ENCODE measurements around the gene ANGPTL5. TPM values are rescaled to one million over a fixed set of nuclear protein-coding genes. Genes with fewer than 3 reads are reported as not detected.

Gene ANGPTL5
- total and polyA plus RNA-seq, 2 experiments from 2014 or later: not detected

- Mint-ChIP-seq H3K27me3 (ENCODE audit: insufficient read depth, low read depth, poor library complexity) (no peaks in the 10 kb centered on the region), H3K36me3 (ENCODE audit: low read depth) (no peaks in the 10 kb centered on the region), H3K27ac (no peak overlapping the region), H3K4me3 (no peak overlapping the region), H3K9me3 (no peaks in the 10 kb centered on the region), H3K4me1 (no peaks in the 10 kb centered on the region)
- Histone ChIP-seq H2AFZ (no peak overlapping the region), H4K20me1 (replicated peaks; ENCODE audit: insufficient read depth) (no peaks in the 10 kb centered on the region), H3K27me3 (ENCODE audit: insufficient read depth) (no peaks in the 10 kb centered on the region), H3K4me2 (no peak overlapping the region), H3K79me2 (replicated peaks; ENCODE audit: insufficient read depth) (no peaks in the 10 kb centered on the region), H3K4me3 (no peak overlapping the region), H3K4me1 (ENCODE audit: insufficient read depth) (no peaks in the 10 kb centered on the region), H3K36me3 (ENCODE audit: insufficient read depth) (no peaks in the 10 kb centered on the region), H3K27ac (ENCODE audit: low read depth) (no peak overlapping the region), H3K9me2 (ENCODE audit: insufficient read depth) (no peaks in the 10 kb centered on the region), H3F3A (replicated peaks; ENCODE audit: low read depth) (no peaks in the 10 kb centered on the region)
- ATAC-seq (no peak), DNase-seq (ENCODE audit: low spot score) (no peak)
- TF ChIP-seq JUNB (IDR thresholded peaks at IDR 0.05; ENCODE audit: unreplicated experiment): no peak
- TF ChIP-seq EZH2phosphoT487 (IDR thresholded peaks at IDR 0.05; ENCODE audit: unreplicated experiment): no peak
- no peak for TF ChIP-seq ZNF462 (CRISPR knock-in tag; IDR thresholded peaks at IDR 0.05)
These were observed 30.7 kb downstream of the ANGPTL5 start for GRCh38 chr11:101885631-101886030.

- Histone ChIP-seq H3K79me2 (replicated peaks; ENCODE audit: insufficient read depth) (no peaks in the 10 kb centered on the region), H3F3A (replicated peaks; ENCODE audit: low read depth) (no peaks in the 10 kb centered on the region), H3K27me3 (ENCODE audit: insufficient read depth) (no peaks in the 10 kb centered on the region), H3K4me3 (no peak overlapping the region), H4K20me1 (replicated peaks; ENCODE audit: insufficient read depth) (no peaks in the 10 kb centered on the region), H3K36me3 (ENCODE audit: insufficient read depth) (no peaks in the 10 kb centered on the region), H3K4me2 (no peak overlapping the region), H3K27ac (ENCODE audit: low read depth) (no peak overlapping the region), H2AFZ (no peak overlapping the region), H3K9me2 (ENCODE audit: insufficient read depth) (no peaks in the 10 kb centered on the region), H3K4me1 (ENCODE audit: insufficient read depth) (no peaks in the 10 kb centered on the region)
- Mint-ChIP-seq H3K4me1 (no peaks in the 10 kb centered on the region), H3K4me3 (no peak overlapping the region), H3K27ac (no peak overlapping the region), H3K36me3 (ENCODE audit: low read depth) (no peaks in the 10 kb centered on the region), H3K9me3 (no peaks in the 10 kb centered on the region), H3K27me3 (ENCODE audit: insufficient read depth, low read depth, poor library complexity) (no peaks in the 10 kb centered on the region)
- DNase-seq (ENCODE audit: low spot score) (no peak), ATAC-seq (no peak)
- TF ChIP-seq ZNF331 (CRISPR knock-in tag; IDR thresholded peaks at IDR 0.05; ENCODE audit: low read depth) (no peak), JUNB (IDR thresholded peaks at IDR 0.05; ENCODE audit: unreplicated experiment) (no peak), CREB1 (CRISPR knock-in tag; IDR thresholded peaks at IDR 0.05; ENCODE audit: low read depth) (no peak), NANOG (IDR thresholded peaks at IDR 0.05; ENCODE audit: borderline replicate concordance) (no peak), EZH2 (IDR thresholded peaks at IDR 0.05; ENCODE audit: low read depth, unreplicated experiment) (no peak), ZNF114 (CRISPR knock-in tag; IDR thresholded peaks at IDR 0.05) (no peak), POLR2AphosphoS5 (IDR thresholded peaks at IDR 0.05; ENCODE audit: low read depth) (no peak), STAT1 (IDR thresholded peaks at IDR 0.05; ENCODE audit: unreplicated experiment) (no peak), REST (IDR thresholded peaks at IDR 0.05; ENCODE audit: unreplicated experiment) (no peak)
- TF ChIP-seq, protein P1, sequence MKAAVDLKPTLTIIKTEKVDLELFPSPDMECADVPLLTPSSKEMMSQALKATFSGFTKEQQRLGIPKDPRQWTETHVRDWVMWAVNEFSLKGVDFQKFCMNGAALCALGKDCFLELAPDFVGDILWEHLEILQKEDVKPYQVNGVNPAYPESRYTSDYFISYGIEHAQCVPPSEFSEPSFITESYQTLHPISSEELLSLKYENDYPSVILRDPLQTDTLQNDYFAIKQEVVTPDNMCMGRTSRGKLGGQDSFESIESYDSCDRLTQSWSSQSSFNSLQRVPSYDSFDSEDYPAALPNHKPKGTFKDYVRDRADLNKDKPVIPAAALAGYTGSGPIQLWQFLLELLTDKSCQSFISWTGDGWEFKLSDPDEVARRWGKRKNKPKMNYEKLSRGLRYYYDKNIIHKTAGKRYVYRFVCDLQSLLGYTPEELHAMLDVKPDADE (IDR thresholded peaks at IDR 0.05): no peak
These were observed 34.7 kb downstream of the ANGPTL5 start for GRCh38 chr11:101881586-101881985.

Data from GM23338 (cell line).